Peyer's patch (tissue), 4 donors: ENCODE data around the gene EIF4E1B. TPM values are rescaled to one million over a fixed set of nuclear protein-coding genes. Genes with fewer than 3 reads are reported as not detected.

ENCODE experiments used
- DNase-seq, 3 donors: peaks; one replicate each; pipeline ENCODE4 v3.0.0-alpha.2; 2017 to 2019
- H3K27ac ChIP-seq, 4 donors: fragments of 200-600 bp; sonication (generic); one replicate each; pipeline ENCODE4 v1.5.1; 2016 to 2019
- H3K27me3 ChIP-seq, 2 donors: fragments of 200-600 bp; sonication (generic); one replicate each; pipeline ENCODE4 v1.5.1; 2019
- H3K36me3 ChIP-seq, 3 donors: fragments of 200-600 bp; sonication (generic); one replicate each; pipeline ENCODE4 v1.5.1; 2016 to 2019
- H3K4me1 ChIP-seq, 4 donors: fragments of 200-600 bp; sonication (generic); one replicate each; pipeline ENCODE4 v1.5.1; 2016 to 2019
- H3K4me3 ChIP-seq, 4 donors: fragments of 200-600 bp; sonication (generic); 1 replicate in 3 of 4; 2 replicates in 1 of 4; pipeline ENCODE4 v1.5.1; 2016 to 2019; ENCODE audit warnings: mild to moderate bottlenecking in 1 of 4
- H3K9me3 ChIP-seq, 4 donors: fragments of 200-600 bp; sonication (generic); one replicate each; pipeline ENCODE4 v1.5.1; 2016 to 2019; ENCODE audit warnings: mild to moderate bottlenecking in 1 of 4
- POLR2A ChIP-seq, 2 donors: fragments of 450-650 bp; IDR thresholded peaks; one replicate each; pipeline ENCODE4 v1.5.1; 2017; ENCODE audit warnings: antibody characterized with exemption in 2 of 2, mild to moderate bottlenecking in 2 of 2, moderate library complexity in 2 of 2
- total RNA-seq, 4 donors: library from RNA; depleted of rRNA; stranded (reverse); fragments of >200 nt; gene quantifications; one replicate each; pipeline ENCODE4 v1.1.0, GENCODE V29; 2016
- TF ChIP-seq, protein P1 (sequence below), 6 experiments: fragments of 450-650 bp in 4 of 6; fragments of 200-600 bp in 2 of 6; sonication (generic) in 1 of 6; IDR thresholded peaks; one replicate each; pipeline ENCODE4 v1.5.1; 2017 to 2019; ENCODE audit warnings: antibody characterized with exemption in 6 of 6, mild to moderate bottlenecking in 3 of 6, moderate library complexity in 1 of 6

EIF4E1B gene
- total RNA-seq = not detected

DNA sequence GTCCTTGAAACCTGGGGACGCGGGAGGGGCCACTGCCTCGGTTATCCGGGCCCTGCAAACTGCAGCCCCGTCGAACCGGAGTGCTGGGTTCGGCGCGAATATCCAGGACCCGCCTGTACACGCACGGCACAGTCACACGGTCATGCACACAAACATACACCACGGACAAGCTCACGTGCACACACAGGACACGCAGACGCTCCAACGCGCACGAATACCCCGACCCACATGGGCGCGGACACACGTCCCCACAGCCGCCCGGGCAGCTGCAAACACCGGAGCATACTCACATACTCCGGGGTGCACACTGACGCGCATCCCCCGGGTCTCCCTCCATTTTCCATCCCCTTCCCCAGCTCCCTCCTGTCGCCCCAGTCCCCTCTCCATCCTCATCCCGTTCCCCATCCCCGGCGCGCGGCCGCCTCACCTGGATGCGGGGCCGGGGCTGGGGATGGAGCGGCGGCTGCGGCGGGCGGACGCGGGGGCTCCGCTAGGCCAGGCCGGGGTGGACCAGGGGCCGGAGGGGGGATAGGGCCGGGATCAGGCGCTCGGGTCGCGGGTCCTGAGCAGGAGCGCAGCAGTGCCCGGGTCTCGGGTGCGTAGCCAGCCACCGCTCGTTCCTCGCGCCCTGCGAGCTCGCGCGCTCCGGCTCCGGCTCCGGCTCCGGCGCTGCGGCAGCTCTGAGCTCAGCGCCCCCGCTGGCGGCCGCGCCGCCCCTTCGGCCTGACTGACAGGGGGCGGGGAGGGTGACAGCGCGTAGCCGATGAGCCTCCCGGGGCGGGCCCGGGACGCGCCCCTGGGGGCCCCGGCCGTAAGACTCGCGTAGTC lies at the start of gene EIF4E1B, which contains the start of gene SNCB:
TSS of gene EIF4E1B (plus strand) at position 823 of the 828 bp plus-strand sequence. CDS start 12,113 bp downstream, outside the sequence.
TSS of gene SNCB (minus strand) at position 682 of the 828 bp plus-strand sequence. CDS start 880 bp downstream, outside the sequence.
- no peak within 1 kb of the TSS for H3K27ac ChIP-seq
- H3K4me1 ChIP-seq = peaks cover 0 to 17% (median 12%) of the 10 kb centered on the region in 4 donors
- TF ChIP-seq, protein P1, sequence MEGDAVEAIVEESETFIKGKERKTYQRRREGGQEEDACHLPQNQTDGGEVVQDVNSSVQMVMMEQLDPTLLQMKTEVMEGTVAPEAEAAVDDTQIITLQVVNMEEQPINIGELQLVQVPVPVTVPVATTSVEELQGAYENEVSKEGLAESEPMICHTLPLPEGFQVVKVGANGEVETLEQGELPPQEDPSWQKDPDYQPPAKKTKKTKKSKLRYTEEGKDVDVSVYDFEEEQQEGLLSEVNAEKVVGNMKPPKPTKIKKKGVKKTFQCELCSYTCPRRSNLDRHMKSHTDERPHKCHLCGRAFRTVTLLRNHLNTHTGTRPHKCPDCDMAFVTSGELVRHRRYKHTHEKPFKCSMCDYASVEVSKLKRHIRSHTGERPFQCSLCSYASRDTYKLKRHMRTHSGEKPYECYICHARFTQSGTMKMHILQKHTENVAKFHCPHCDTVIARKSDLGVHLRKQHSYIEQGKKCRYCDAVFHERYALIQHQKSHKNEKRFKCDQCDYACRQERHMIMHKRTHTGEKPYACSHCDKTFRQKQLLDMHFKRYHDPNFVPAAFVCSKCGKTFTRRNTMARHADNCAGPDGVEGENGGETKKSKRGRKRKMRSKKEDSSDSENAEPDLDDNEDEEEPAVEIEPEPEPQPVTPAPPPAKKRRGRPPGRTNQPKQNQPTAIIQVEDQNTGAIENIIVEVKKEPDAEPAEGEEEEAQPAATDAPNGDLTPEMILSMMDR (IDR thresholded peaks at IDR 0.05) = no peak
- no peak for TF ChIP-seq POLR2A (IDR thresholded peaks at IDR 0.05)
- peaks cover 0 to 43% of the 10 kb centered on the region in 2 donors for H3K27me3 ChIP-seq
- no peaks in the 10 kb centered on the region for H3K36me3 ChIP-seq
- H3K9me3 ChIP-seq = no peaks in the 10 kb centered on the region
- DNase-seq = peak in 2 of 3 donors; percentile 56 to 59
- peak within 1 kb of the TSS; percentile 4 to 53 (median 44) for H3K4me3 ChIP-seq

GRCh38 chr5:176581361-176581760 lies 49.1 kb upstream of the EIF4E1B start:
- Histone ChIP-seq H3K27me3 (no peaks in the 10 kb centered on the region), H3K9me3 (peaks cover 0 to 14% (median 3%) of the 10 kb centered on the region in 4 donors), H3K4me3 (no peak overlapping the region), H3K36me3 (peaks cover 0 to 68% (median 0%) of the 10 kb centered on the region in 3 donors), H3K4me1 (no peaks in the 10 kb centered on the region), H3K27ac (no peak overlapping the region)
- TF ChIP-seq, protein P1 (IDR thresholded peaks at IDR 0.05) = no peak
- TF ChIP-seq POLR2A (IDR thresholded peaks at IDR 0.05) = no peak
- no peak for DNase-seq

- H3K36me3 ChIP-seq = peaks cover 0 to 64% (median 0%) of the 10 kb centered on the region in 3 donors
- no peaks in the 10 kb centered on the region for H3K27me3 ChIP-seq
- no peak overlapping the region for H3K4me3 ChIP-seq
- DNase-seq = no peak
- H3K4me1 ChIP-seq = no peaks in the 10 kb centered on the region
- H3K9me3 ChIP-seq = peaks cover 0 to 14% (median 3%) of the 10 kb centered on the region in 4 donors
- H3K27ac ChIP-seq = no peak overlapping the region
- TF ChIP-seq, protein P1 (IDR thresholded peaks at IDR 0.05) = no peak
- no peak for TF ChIP-seq POLR2A (IDR thresholded peaks at IDR 0.05)
These were observed 47.4 kb upstream of the EIF4E1B start for GRCh38 chr5:176583076-176583475.

- Histone ChIP-seq H3K27me3 (no peaks in the 10 kb centered on the region), H3K9me3 (peaks cover 0 to 14% (median 3%) of the 10 kb centered on the region in 4 donors), H3K4me1 (no peaks in the 10 kb centered on the region), H3K4me3 (no peak overlapping the region), H3K36me3 (peaks cover 0 to 61% (median 0%) of the 10 kb centered on the region in 3 donors), H3K27ac (no peak overlapping the region)
- TF ChIP-seq POLR2A (IDR thresholded peaks at IDR 0.05) = no peak
- TF ChIP-seq, protein P1 (IDR thresholded peaks at IDR 0.05) = no peak
- DNase-seq = no peak
These were observed 43.1 kb upstream of the EIF4E1B start for GRCh38 chr5:176587398-176587797.

- H3K27me3 ChIP-seq = no peaks in the 10 kb centered on the region
- H3K27ac ChIP-seq = no peak overlapping the region
- no peaks in the 10 kb centered on the region for H3K4me1 ChIP-seq
- no peak overlapping the region for H3K4me3 ChIP-seq
- peaks cover 0 to 59% (median 0%) of the 10 kb centered on the region in 3 donors for H3K36me3 ChIP-seq
- peaks cover 0 to 14% (median 3%) of the 10 kb centered on the region in 4 donors for H3K9me3 ChIP-seq
- no peak for DNase-seq
- TF ChIP-seq POLR2A (IDR thresholded peaks at IDR 0.05) = no peak
- TF ChIP-seq, protein P1 (IDR thresholded peaks at IDR 0.05) = no peak
These were observed 42.2 kb upstream of the EIF4E1B start for GRCh38 chr5:176588297-176588696.
